ENCODE data around the gene GLDN. TPM values are rescaled to one million over a fixed set of nuclear protein-coding genes. Genes with fewer than 3 reads are reported as not detected.

GLDN gene
- total and polyA plus RNA-seq, 2 experiments from 2014 or later, result 0.29 to 2.8 TPM

GRCh38 chr15:51325167-51325566 is 16.3 kb upstream of the GLDN start:
- 84% methylated on average over 3 of the region's 3 CpGs for WGBS, 2 experiments (ENCODE audit: low coverage in 1 of 2, low lambda C conversion rate in 2 of 2, missing lambda C conversion rate in 2 of 2)

GRCh38 chr15:51327081-51327480 is 14.4 kb upstream of the GLDN start:
- in situ Hi-C loops (cut with MboI), result no loop called here

More at GRCh38 chr15:51325167-51325566, 16.3 kb upstream of the GLDN start:
- Histone ChIP-seq H3K9ac (no peak overlapping the region), H4K20me1 (ENCODE audit: insufficient read depth) (no peaks in the 10 kb centered on the region), H3F3A (ENCODE audit: insufficient read depth) (0 out of 2 replicates have a peak, but pooled peaks cover 10% of the 10 kb centered on the region), H3K9me2 (ENCODE audit: insufficient read depth) (no peaks in the 10 kb centered on the region), H3K4me2 (ENCODE audit: unreplicated experiment) (no peak overlapping the region), H3K36me3 (ENCODE audit: low read depth) (no peaks in the 10 kb centered on the region), H3K4me1 (ENCODE audit: insufficient read depth) (peaks cover 6% of the 10 kb centered on the region; the same call in 1 of the 2 replicates), H3K27me3 (replicated peaks; ENCODE audit: insufficient read depth) (no peaks in the 10 kb centered on the region), H3K4me3 (no peak overlapping the region), H2AFZ (no peak overlapping the region), H3K9me3 (ENCODE audit: low read depth) (no peaks in the 10 kb centered on the region), H3K79me2 (ENCODE audit: insufficient read depth) (no peaks in the 10 kb centered on the region), H3K27ac (no peak overlapping the region)
- in situ Hi-C loops (cut with MboI), result no loop called here
- DNase-seq, result no peak
- TF ChIP-seq EZH2phosphoT487 (IDR thresholded peaks at IDR 0.05; ENCODE audit: insufficient read depth, low read depth) (no peak), EZH2 (IDR thresholded peaks at IDR 0.05; ENCODE audit: insufficient read depth, poor library complexity, severe bottlenecking) (no peak)

GRCh38 chr15:51328926-51329325 is 12.5 kb upstream of the GLDN start:
- H2AFZ ChIP-seq, result no peak overlapping the region
- no peak overlapping the region for H3K27ac ChIP-seq
- H3K4me1 ChIP-seq (ENCODE audit: insufficient read depth), result peaks cover 4% of the 10 kb centered on the region; the same call in 1 of the 2 replicates
- H3K4me3 ChIP-seq, result no peak overlapping the region
- H3K4me2 ChIP-seq (ENCODE audit: unreplicated experiment), result no peak overlapping the region
- no peak for DNase-seq
- in situ Hi-C loops (cut with MboI), result no loop called here
- H3K9me2 ChIP-seq (ENCODE audit: insufficient read depth), result no peaks in the 10 kb centered on the region
- no peak overlapping the region for H3K9ac ChIP-seq
- H3K27me3 ChIP-seq (replicated peaks; ENCODE audit: insufficient read depth), result no peaks in the 10 kb centered on the region
- no peaks in the 10 kb centered on the region for H4K20me1 ChIP-seq (ENCODE audit: insufficient read depth)
- H3K79me2 ChIP-seq (ENCODE audit: insufficient read depth), result no peaks in the 10 kb centered on the region
- WGBS, 2 experiments (ENCODE audit: low coverage in 1 of 2, low lambda C conversion rate in 2 of 2, missing lambda C conversion rate in 2 of 2), result 75 to 76% methylated on average over 4 of the region's 4 CpGs
- no peaks in the 10 kb centered on the region for H3K9me3 ChIP-seq (ENCODE audit: low read depth)
- H3K36me3 ChIP-seq (ENCODE audit: low read depth), result no peaks in the 10 kb centered on the region
- peaks cover 11% of the 10 kb centered on the region; the same call in 1 of the 2 replicates for H3F3A ChIP-seq (ENCODE audit: insufficient read depth)
- TF ChIP-seq EZH2phosphoT487 (IDR thresholded peaks at IDR 0.05; ENCODE audit: insufficient read depth, low read depth) (no peak), EZH2 (IDR thresholded peaks at IDR 0.05; ENCODE audit: insufficient read depth, poor library complexity, severe bottlenecking) (no peak)

More at GRCh38 chr15:51327081-51327480, 14.4 kb upstream of the GLDN start:
- Histone ChIP-seq H3K4me3 (no peak overlapping the region), H3K27me3 (replicated peaks; ENCODE audit: insufficient read depth) (no peaks in the 10 kb centered on the region), H3K9me2 (ENCODE audit: insufficient read depth) (no peaks in the 10 kb centered on the region), H3K27ac (no peak overlapping the region), H3K4me2 (ENCODE audit: unreplicated experiment) (no peak overlapping the region), H3K9ac (no peak overlapping the region), H4K20me1 (ENCODE audit: insufficient read depth) (no peaks in the 10 kb centered on the region), H3K9me3 (ENCODE audit: low read depth) (no peaks in the 10 kb centered on the region), H3F3A (ENCODE audit: insufficient read depth) (0 out of 2 replicates have a peak, but pooled peaks cover 11% of the 10 kb centered on the region), H3K36me3 (ENCODE audit: low read depth) (no peaks in the 10 kb centered on the region), H3K4me1 (ENCODE audit: insufficient read depth) (peaks cover 6% of the 10 kb centered on the region; the same call in 1 of the 2 replicates), H3K79me2 (ENCODE audit: insufficient read depth) (no peaks in the 10 kb centered on the region), H2AFZ (no peak overlapping the region)
- DNase-seq, result no peak
- 85 to 87% methylated on average over 2 of the region's 2 CpGs for WGBS, 2 experiments (ENCODE audit: low coverage in 1 of 2, low lambda C conversion rate in 2 of 2, missing lambda C conversion rate in 2 of 2)
- TF ChIP-seq EZH2 (IDR thresholded peaks at IDR 0.05; ENCODE audit: insufficient read depth, poor library complexity, severe bottlenecking), result no peak
- no peak for TF ChIP-seq EZH2phosphoT487 (IDR thresholded peaks at IDR 0.05; ENCODE audit: insufficient read depth, low read depth)

- DNase-seq, result no peak
- no peaks in the 10 kb centered on the region for H4K20me1 ChIP-seq (ENCODE audit: insufficient read depth)
- 80 to 88% methylated on average over 5 of the region's 5 CpGs for WGBS, 2 experiments (ENCODE audit: low coverage in 1 of 2, low lambda C conversion rate in 2 of 2, missing lambda C conversion rate in 2 of 2)
- H3K36me3 ChIP-seq (ENCODE audit: low read depth), result no peaks in the 10 kb centered on the region
- in situ Hi-C loops (cut with MboI), result no loop called here
- no peak overlapping the region for H2AFZ ChIP-seq
- H3K4me1 ChIP-seq (ENCODE audit: insufficient read depth), result peaks cover 4% of the 10 kb centered on the region; the same call in 1 of the 2 replicates
- H3K4me3 ChIP-seq, result no peak overlapping the region
- no peak overlapping the region for H3K4me2 ChIP-seq (ENCODE audit: unreplicated experiment)
- H3K79me2 ChIP-seq (ENCODE audit: insufficient read depth), result no peaks in the 10 kb centered on the region
- H3K9ac ChIP-seq, result no peak overlapping the region
- H3K27ac ChIP-seq, result no peak overlapping the region
- TF ChIP-seq EZH2phosphoT487 (IDR thresholded peaks at IDR 0.05; ENCODE audit: insufficient read depth, low read depth), result no peak
- H3K9me3 ChIP-seq (ENCODE audit: low read depth), result no peaks in the 10 kb centered on the region
- H3K27me3 ChIP-seq (replicated peaks; ENCODE audit: insufficient read depth), result no peaks in the 10 kb centered on the region
- H3F3A ChIP-seq (ENCODE audit: insufficient read depth), result peaks cover 11% of the 10 kb centered on the region; the same call in 1 of the 2 replicates
- H3K9me2 ChIP-seq (ENCODE audit: insufficient read depth), result no peaks in the 10 kb centered on the region
These were observed 10.3 kb upstream of the GLDN start for GRCh38 chr15:51331141-51331540.

Measured in GM23248 (cell line).